ENCODE measurements around the gene ZBED1.
A peak's percentile ranks its signal among the peaks of the same experiment; 100 is the strongest.
"Not testable (repeated sequence)": the region's sequence is repeated elsewhere in the genome, so short reads cannot be mapped to it uniquely, and the experiment has no call there.

ZBED1 gene

GRCh38 chrX:2500803-2501558, at the start of gene ZBED1, which contains the start of gene DHRSX:
ZBED1 (minus strand) TSS chrX:2500976; CDS start chrX:2490719, 10,257 bp downstream.
DHRSX (minus strand) TSS chrX:2500976; CDS start chrX:2500925, 51 bp downstream.
- DNase-seq (ENCODE audit: low read depth in 3 of 3) = peak in 2 of 3 experiments; percentile 15 to 50

GRCh38 chrX:2549876-2550275, 49.1 kb upstream of the ZBED1 start:
- DNase-seq (ENCODE audit: low read depth in 3 of 3) = no peak

GRCh38 chrX:2548711-2549423, 48.1 kb upstream of the ZBED1 start:
- DNase-seq (ENCODE audit: low read depth in 3 of 3) = no peak

- DNase-seq (ENCODE audit: low read depth in 3 of 3) = no peak
Measured at GRCh38 chrX:2547736-2548135, 47.0 kb upstream of the ZBED1 start.

- no peak for DNase-seq (ENCODE audit: low read depth in 3 of 3)
Measured at GRCh38 chrX:2546496-2546895, 45.7 kb upstream of the ZBED1 start.

GRCh38 chrX:2545144-2545543, 44.4 kb upstream of the ZBED1 start:
- DNase-seq (ENCODE audit: low read depth in 3 of 3) = no peak

- no peak for DNase-seq (ENCODE audit: low read depth in 3 of 3)
Measured at GRCh38 chrX:2542826-2543521, 42.2 kb upstream of the ZBED1 start.

GRCh38 chrX:2541603-2542002, 40.8 kb upstream of the ZBED1 start:
- DNase-seq (ENCODE audit: low read depth in 3 of 3) = no peak

- no peak for DNase-seq (ENCODE audit: low read depth in 3 of 3)
Measured at GRCh38 chrX:2540426-2540947, 39.7 kb upstream of the ZBED1 start.

- no peak for DNase-seq (ENCODE audit: low read depth in 3 of 3)
Measured at GRCh38 chrX:2539586-2539985, 38.8 kb upstream of the ZBED1 start.

GRCh38 chrX:2538031-2538757, 37.4 kb upstream of the ZBED1 start:
- no peak for DNase-seq (ENCODE audit: low read depth in 3 of 3)

GRCh38 chrX:2536974-2537373, 36.2 kb upstream of the ZBED1 start:
- no peak for DNase-seq (ENCODE audit: low read depth in 3 of 3)

- DNase-seq (ENCODE audit: low read depth in 3 of 3) = no peak
Measured at GRCh38 chrX:2536141-2536540, 35.4 kb upstream of the ZBED1 start.

- DNase-seq (ENCODE audit: low read depth in 3 of 3) = not testable (repeated sequence)
Measured at GRCh38 chrX:2534261-2535021, 33.7 kb upstream of the ZBED1 start.

GRCh38 chrX:2533424-2533823, 32.6 kb upstream of the ZBED1 start:
- DNase-seq (ENCODE audit: low read depth in 3 of 3) = no peak

- DNase-seq (ENCODE audit: low read depth in 3 of 3) = no peak
Measured at GRCh38 chrX:2526390-2526789, 25.6 kb upstream of the ZBED1 start.

- DNase-seq (ENCODE audit: low read depth in 3 of 3) = no peak
Measured at GRCh38 chrX:2523911-2524310, 23.1 kb upstream of the ZBED1 start.

GRCh38 chrX:2521927-2522386, 21.2 kb upstream of the ZBED1 start:
- no peak for DNase-seq (ENCODE audit: low read depth in 3 of 3)

- no peak for DNase-seq (ENCODE audit: low read depth in 3 of 3)
Measured at GRCh38 chrX:2521092-2521926, 20.5 kb upstream of the ZBED1 start.

GRCh38 chrX:2520539-2520938, 19.8 kb upstream of the ZBED1 start:
- no peak for DNase-seq (ENCODE audit: low read depth in 3 of 3)

Data from stimulated activated CD4-positive, alpha-beta T cell treated with anti-CD3 and anti-CD28 coated beads, TNF-alpha, amount 100 ng/mL, for 4 hours (primary cell).